Loucy (cell line): ENCODE results near the gene LRRC1.

Experiments
- H2AFZ ChIP-seq: fragments of 200-600 bp; sonication (generic); 2 replicates; pipeline ENCODE4 v1.6.0; 2016; ENCODE audit warnings: antibody characterized with exemption, mild to moderate bottlenecking, low read length, moderate library complexity
- H3F3A ChIP-seq: fragments of 200-600 bp; 2 replicates; pipeline ENCODE4 v1.6.0; 2016; ENCODE audit warnings: antibody characterized with exemption, low read depth, mild to moderate bottlenecking
- H3K27me3 ChIP-seq: fragments of 200-600 bp; sonication (generic); 2 replicates; pipeline ENCODE4 v1.6.1; 2014; ENCODE audit warnings: low read length, mild to moderate bottlenecking; ENCODE audit not compliant: insufficient read depth, poor library complexity, severe bottlenecking
- H3K36me3 ChIP-seq: fragments of 200-600 bp; sonication (generic); 2 replicates; pipeline ENCODE4 v1.6.1; 2016; ENCODE audit warnings: low read length; ENCODE audit not compliant: insufficient read depth
- H3K4me1 ChIP-seq: fragments of 200-600 bp; sonication (generic); 2 replicates; pipeline ENCODE4 v1.5.1; 2014; ENCODE audit warnings: low read length, mild to moderate bottlenecking; ENCODE audit not compliant: insufficient read depth, poor library complexity, severe bottlenecking
- H3K4me2 ChIP-seq: fragments of 200-600 bp; sonication (generic); 2 replicates; pipeline ENCODE4 v1.6.0; 2014; ENCODE audit warnings: antibody characterized with exemption, low read length, low read depth, mild to moderate bottlenecking; ENCODE audit not compliant: poor library complexity, severe bottlenecking
- H3K4me3 ChIP-seq: fragments of 200-600 bp; sonication (generic); 2 replicates; pipeline ENCODE4 v1.5.1; 2014; ENCODE audit warnings: low read length, mild to moderate bottlenecking, mixed read lengths; ENCODE audit not compliant: poor library complexity, severe bottlenecking
- H3K79me2 ChIP-seq: fragments of 200-600 bp; sonication (generic); 2 replicates; pipeline ENCODE4 v1.6.1; 2014; ENCODE audit warnings: low read length; ENCODE audit not compliant: insufficient read depth
- H3K9ac ChIP-seq: fragments of 200-600 bp; sonication (generic); 2 replicates; pipeline ENCODE4 v1.6.0; 2014; ENCODE audit warnings: mild to moderate bottlenecking, low read depth, low read length, moderate library complexity; ENCODE audit not compliant: poor library complexity, severe bottlenecking
- H3K9me2 ChIP-seq: fragments of 200-600 bp; sonication (generic); replicated peaks from 2 replicates; pipeline ENCODE4 v1.6.1; 2016; ENCODE audit warnings: low read depth, low read length, mixed read lengths
- H3K9me3 ChIP-seq: fragments of 200-600 bp; sonication (generic); 2 replicates; pipeline ENCODE4 v1.6.1; 2014; ENCODE audit warnings: mild to moderate bottlenecking, antibody characterized with exemption, low read length, low read depth; ENCODE audit not compliant: insufficient read depth
- H4K20me1 ChIP-seq: fragments of 200-600 bp; sonication (generic); 2 replicates; pipeline ENCODE4 v1.6.0; 2014; ENCODE audit warnings: antibody characterized with exemption, low read length, mild to moderate bottlenecking; ENCODE audit not compliant: insufficient read depth, poor library complexity, severe bottlenecking
- CTCF ChIP-seq: fragments of 200-600 bp; sonication (generic); conservative IDR thresholded peaks from 2 replicates; pipeline ENCODE4 v1.5.1; 2014; ENCODE audit warnings: mild to moderate bottlenecking, antibody characterized with exemption, low read length
- EZH2phosphoT487 ChIP-seq: fragments of 200-600 bp; IDR thresholded peaks from 2 replicates; pipeline ENCODE4 v1.6.1; 2018; ENCODE audit warnings: antibody characterized with exemption, mild to moderate bottlenecking, moderate library complexity, borderline replicate concordance

LRRC1 gene

GRCh38 chr6:53934023-53934422 lies 139.2 kb downstream of the LRRC1 start:
- Histone ChIP-seq H3K9ac (no peak overlapping the region), H3K4me3 (no peak overlapping the region), H3K4me1 (peaks cover 20% of the 10 kb centered on the region), H3K27me3 (no peaks in the 10 kb centered on the region), H3F3A (no peaks in the 10 kb centered on the region), H3K36me3 (no peaks in the 10 kb centered on the region), H2AFZ (no peak overlapping the region), H3K4me2 (no peak overlapping the region), H3K9me2 (no peaks in the 10 kb centered on the region), H3K79me2 (no peaks in the 10 kb centered on the region), H3K9me3 (no peaks in the 10 kb centered on the region), H4K20me1 (no peaks in the 10 kb centered on the region)
- no peak for TF ChIP-seq CTCF
- TF ChIP-seq EZH2phosphoT487 = no peak

GRCh38 chr6:53937461-53937860 lies 142.7 kb downstream of the LRRC1 start:
- Histone ChIP-seq H3K9me3 (no peaks in the 10 kb centered on the region), H3K9ac (no peak overlapping the region), H3K4me3 (no peak overlapping the region), H3K4me2 (no peak overlapping the region), H4K20me1 (no peaks in the 10 kb centered on the region), H2AFZ (no peak overlapping the region), H3K27me3 (no peaks in the 10 kb centered on the region), H3F3A (no peaks in the 10 kb centered on the region), H3K79me2 (no peaks in the 10 kb centered on the region), H3K9me2 (no peaks in the 10 kb centered on the region), H3K4me1 (peaks cover 14% of the 10 kb centered on the region), H3K36me3 (no peaks in the 10 kb centered on the region)
- no peak for TF ChIP-seq EZH2phosphoT487
- no peak for TF ChIP-seq CTCF

GRCh38 chr6:53938810-53939209 lies 144.0 kb downstream of the LRRC1 start:
- no peaks in the 10 kb centered on the region for H3K27me3 ChIP-seq
- H3K9ac ChIP-seq = no peak overlapping the region
- no peak overlapping the region for H3K4me3 ChIP-seq
- H3K9me2 ChIP-seq = no peaks in the 10 kb centered on the region
- no peaks in the 10 kb centered on the region for H4K20me1 ChIP-seq
- no peaks in the 10 kb centered on the region for H3F3A ChIP-seq
- H2AFZ ChIP-seq = no peak overlapping the region
- TF ChIP-seq EZH2phosphoT487 (no peak), CTCF (no peak)
- peaks cover 14% of the 10 kb centered on the region for H3K4me1 ChIP-seq
- H3K4me2 ChIP-seq = no peak overlapping the region
- no peaks in the 10 kb centered on the region for H3K9me3 ChIP-seq
- H3K36me3 ChIP-seq = no peaks in the 10 kb centered on the region
- H3K79me2 ChIP-seq = no peaks in the 10 kb centered on the region
